T-helper 17 cell (primary cell): ENCODE data around the gene COQ10A. TPM values are rescaled to one million over a fixed set of nuclear protein-coding genes. Genes with fewer than 3 reads are reported as not detected.

ENCODE experiments used
- ATAC-seq: fragments of 150-1000 bp; cut with Tn5 transposase; 2 replicates; pipeline ENCODE4 v1.10.0; 2021; ENCODE audit warnings: mild to moderate bottlenecking, moderate library complexity
- DNase-seq, 3 donors: peaks; one replicate each; pipeline versions ENCODE4 v3.0.0 to v3.0.0-alpha.2; 2020 to 2021
- H3K9me3 ChIP-seq: one replicate; pipeline ENCODE4 v1.7.0; 2013; ENCODE audit warnings: low read length, mild to moderate bottlenecking; ENCODE audit not compliant: control insufficient read depth, poor library complexity, severe bottlenecking
- H3K27ac Mint-ChIP-seq: one replicate; pipeline ENCODE4 v1.8.0; 2022; ENCODE audit warnings: mild to moderate bottlenecking, moderate library complexity, mixed read lengths
- H3K27me3 Mint-ChIP-seq: one replicate; pipeline ENCODE4 v1.8.0; 2022; ENCODE audit warnings: mixed read lengths
- H3K36me3 Mint-ChIP-seq: one replicate; pipeline ENCODE4 v1.8.0; 2022; ENCODE audit warnings: low read depth, mixed read lengths
- H3K4me1 Mint-ChIP-seq: one replicate; pipeline ENCODE4 v1.8.0; 2022; ENCODE audit warnings: mild to moderate bottlenecking, mixed read lengths
- H3K4me3 Mint-ChIP-seq: one replicate; pipeline ENCODE4 v1.8.0; 2022; ENCODE audit warnings: mild to moderate bottlenecking, moderate library complexity, mixed read lengths
- total RNA-seq, 4 donors: library from RNA in 2 of 4; stranded (reverse) in 2 of 4; gene quantifications; one replicate each; pipeline ENCODE4 v1.2.3 and lab custom pipeline; 2022 to 2026

The COQ10A gene
- 10 to 100 TPM; 28.7 to 34.4 TPM for total RNA-seq
- 26.5 to 49.3 reads per million in 2 donors for total RNA-seq (lab: John Stamatoyannopoulos, UW)

GRCh38 chr12:56266693-56267442 is at the start of gene COQ10A:
COQ10A (plus strand) TSS chr12:56266942; CDS start chr12:56267119, 177 bp downstream.
- H3K4me3 Mint-ChIP-seq: peak within 1 kb of the TSS; percentile 93
- H3K27me3 Mint-ChIP-seq: no peaks in the 10 kb centered on the region
- H3K36me3 Mint-ChIP-seq: peaks cover 2% of the 10 kb centered on the region
- ATAC-seq: peak; percentile 89
- H3K27ac Mint-ChIP-seq: peak within 1 kb of the TSS; percentile 94
- H3K9me3 ChIP-seq: no peaks in the 10 kb centered on the region
- H3K4me1 Mint-ChIP-seq: peaks cover 18% of the 10 kb centered on the region
- DNase-seq: peak; percentile 77 to 83 (median 81)

GRCh38 chr12:56219840-56220239 is 46.9 kb upstream of the COQ10A start:
- H3K27me3 Mint-ChIP-seq: no peaks in the 10 kb centered on the region
- no peak overlapping the region for H3K27ac Mint-ChIP-seq
- H3K9me3 ChIP-seq: no peaks in the 10 kb centered on the region
- no peak for DNase-seq
- peaks cover 41% of the 10 kb centered on the region for H3K4me1 Mint-ChIP-seq
- no peak overlapping the region for H3K4me3 Mint-ChIP-seq
- peaks cover 2% of the 10 kb centered on the region for H3K36me3 Mint-ChIP-seq
- ATAC-seq: no peak

- H3K9me3 ChIP-seq: no peaks in the 10 kb centered on the region
- no peak for ATAC-seq
- no peak for DNase-seq
- Mint-ChIP-seq H3K4me3 (peak overlapping the region; percentile 98), H3K36me3 (no peaks in the 10 kb centered on the region), H3K27me3 (no peaks in the 10 kb centered on the region), H3K27ac (peak overlapping the region; percentile 99), H3K4me1 (peaks cover 44% of the 10 kb centered on the region)
These were observed 46.0 kb upstream of the COQ10A start for GRCh38 chr12:56220611-56221231.

- Mint-ChIP-seq H3K36me3 (no peaks in the 10 kb centered on the region), H3K27me3 (no peaks in the 10 kb centered on the region), H3K4me3 (peak overlapping the region; percentile 98), H3K27ac (peak overlapping the region; percentile 99), H3K4me1 (peaks cover 44% of the 10 kb centered on the region)
- no peaks in the 10 kb centered on the region for H3K9me3 ChIP-seq
- ATAC-seq (peak; percentile 42), DNase-seq (no peak)
These were observed 45.4 kb upstream of the COQ10A start for GRCh38 chr12:56221232-56221756.

- H3K9me3 ChIP-seq: no peaks in the 10 kb centered on the region
- peak; percentile 80 to 85 (median 83) for DNase-seq
- peak; percentile 83 for ATAC-seq
- Mint-ChIP-seq H3K4me1 (peaks cover 40% of the 10 kb centered on the region), H3K27me3 (no peaks in the 10 kb centered on the region), H3K36me3 (no peaks in the 10 kb centered on the region), H3K27ac (peak within 1 kb of the TSS; percentile 99), H3K4me3 (peak within 1 kb of the TSS; percentile 98)
These were observed 44.8 kb upstream of the COQ10A start, which contains the start of gene RNF41 for GRCh38 chr12:56221757-56222530. RNF41 (minus strand) TSS chr12:56221922; CDS start chr12:56214047, 7,875 bp downstream.

- no peak for ATAC-seq
- peak overlapping the region; percentile 98 for H3K4me3 Mint-ChIP-seq
- H3K4me1 Mint-ChIP-seq: peaks cover 40% of the 10 kb centered on the region
- no peaks in the 10 kb centered on the region for H3K9me3 ChIP-seq
- H3K27me3 Mint-ChIP-seq: no peaks in the 10 kb centered on the region
- no peaks in the 10 kb centered on the region for H3K36me3 Mint-ChIP-seq
- no peak for DNase-seq
- H3K27ac Mint-ChIP-seq: peak overlapping the region; percentile 99
These were observed 44.2 kb upstream of the COQ10A start for GRCh38 chr12:56222531-56222895.

- no peaks in the 10 kb centered on the region for H3K9me3 ChIP-seq
- ATAC-seq: no peak
- peaks cover 40% of the 10 kb centered on the region for H3K4me1 Mint-ChIP-seq
- H3K27me3 Mint-ChIP-seq: no peaks in the 10 kb centered on the region
- DNase-seq: no peak
- H3K36me3 Mint-ChIP-seq: no peaks in the 10 kb centered on the region
- H3K27ac Mint-ChIP-seq: peak overlapping the region; percentile 67
- H3K4me3 Mint-ChIP-seq: peak overlapping the region; percentile 85
These were observed 43.1 kb upstream of the COQ10A start for GRCh38 chr12:56223571-56224101.

GRCh38 chr12:56224102-56224701 is 42.5 kb upstream of the COQ10A start, which contains the start of gene NABP2:
NABP2 (plus strand) TSS chr12:56224342; CDS start chr12:56224857, 515 bp downstream.
- Mint-ChIP-seq H3K4me1 (peaks cover 40% of the 10 kb centered on the region), H3K4me3 (peak within 1 kb of the TSS; percentile 85), H3K27ac (peak within 1 kb of the TSS; percentile 99), H3K36me3 (no peaks in the 10 kb centered on the region), H3K27me3 (no peaks in the 10 kb centered on the region)
- no peaks in the 10 kb centered on the region for H3K9me3 ChIP-seq
- peak; percentile 79 to 91 (median 91) for DNase-seq
- peak; percentile 77 for ATAC-seq

- peaks cover 40% of the 10 kb centered on the region for H3K4me1 Mint-ChIP-seq
- ATAC-seq (no peak), DNase-seq (no peak)
- no peaks in the 10 kb centered on the region for H3K36me3 Mint-ChIP-seq
- no peaks in the 10 kb centered on the region for H3K27me3 Mint-ChIP-seq
- peak overlapping the region; percentile 67 for H3K27ac Mint-ChIP-seq
- no peaks in the 10 kb centered on the region for H3K9me3 ChIP-seq
- H3K4me3 Mint-ChIP-seq: peak overlapping the region; percentile 85
These were observed 41.8 kb upstream of the COQ10A start for GRCh38 chr12:56224954-56225353.

- no peak overlapping the region for H3K4me3 Mint-ChIP-seq
- DNase-seq (no peak), ATAC-seq (no peak)
- peaks cover 15% of the 10 kb centered on the region for H3K4me1 Mint-ChIP-seq
- H3K36me3 Mint-ChIP-seq: no peaks in the 10 kb centered on the region
- H3K27me3 Mint-ChIP-seq: no peaks in the 10 kb centered on the region
- H3K9me3 ChIP-seq: no peaks in the 10 kb centered on the region
- H3K27ac Mint-ChIP-seq: no peak overlapping the region
These were observed 37.7 kb upstream of the COQ10A start for GRCh38 chr12:56229082-56229481.

GRCh38 chr12:56229916-56230431 is 36.8 kb upstream of the COQ10A start, which contains the start of gene SLC39A5:
SLC39A5 (plus strand) TSS chr12:56230051; CDS start chr12:56231275, 1,224 bp downstream.
- no peaks in the 10 kb centered on the region for H3K27me3 Mint-ChIP-seq
- no peaks in the 10 kb centered on the region for H3K36me3 Mint-ChIP-seq
- H3K4me3 Mint-ChIP-seq: no peak within 1 kb of the TSS
- ATAC-seq: no peak
- no peak for DNase-seq
- no peaks in the 10 kb centered on the region for H3K9me3 ChIP-seq
- peaks cover 9% of the 10 kb centered on the region for H3K4me1 Mint-ChIP-seq
- no peak within 1 kb of the TSS for H3K27ac Mint-ChIP-seq
